ENCODE results near the gene INSYN1.

- TF ChIP-seq, protein P1, sequence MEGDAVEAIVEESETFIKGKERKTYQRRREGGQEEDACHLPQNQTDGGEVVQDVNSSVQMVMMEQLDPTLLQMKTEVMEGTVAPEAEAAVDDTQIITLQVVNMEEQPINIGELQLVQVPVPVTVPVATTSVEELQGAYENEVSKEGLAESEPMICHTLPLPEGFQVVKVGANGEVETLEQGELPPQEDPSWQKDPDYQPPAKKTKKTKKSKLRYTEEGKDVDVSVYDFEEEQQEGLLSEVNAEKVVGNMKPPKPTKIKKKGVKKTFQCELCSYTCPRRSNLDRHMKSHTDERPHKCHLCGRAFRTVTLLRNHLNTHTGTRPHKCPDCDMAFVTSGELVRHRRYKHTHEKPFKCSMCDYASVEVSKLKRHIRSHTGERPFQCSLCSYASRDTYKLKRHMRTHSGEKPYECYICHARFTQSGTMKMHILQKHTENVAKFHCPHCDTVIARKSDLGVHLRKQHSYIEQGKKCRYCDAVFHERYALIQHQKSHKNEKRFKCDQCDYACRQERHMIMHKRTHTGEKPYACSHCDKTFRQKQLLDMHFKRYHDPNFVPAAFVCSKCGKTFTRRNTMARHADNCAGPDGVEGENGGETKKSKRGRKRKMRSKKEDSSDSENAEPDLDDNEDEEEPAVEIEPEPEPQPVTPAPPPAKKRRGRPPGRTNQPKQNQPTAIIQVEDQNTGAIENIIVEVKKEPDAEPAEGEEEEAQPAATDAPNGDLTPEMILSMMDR (IDR thresholded peaks at IDR 0.05): no peak
- TF ChIP-seq POLR2AphosphoS5 (IDR thresholded peaks at IDR 0.05): no peak
- no peak for TF ChIP-seq POLR2A (IDR thresholded peaks at IDR 0.05)
Measured at GRCh38 chr15:73755946-73756345, 2.8 kb upstream of the INSYN1 start.
